ENCODE results near the gene POTEJ.
"Not testable (repeated sequence)": the region's sequence is repeated elsewhere in the genome, so short reads cannot be mapped to it uniquely, and the experiment has no call there.

POTEJ gene

DNA sequence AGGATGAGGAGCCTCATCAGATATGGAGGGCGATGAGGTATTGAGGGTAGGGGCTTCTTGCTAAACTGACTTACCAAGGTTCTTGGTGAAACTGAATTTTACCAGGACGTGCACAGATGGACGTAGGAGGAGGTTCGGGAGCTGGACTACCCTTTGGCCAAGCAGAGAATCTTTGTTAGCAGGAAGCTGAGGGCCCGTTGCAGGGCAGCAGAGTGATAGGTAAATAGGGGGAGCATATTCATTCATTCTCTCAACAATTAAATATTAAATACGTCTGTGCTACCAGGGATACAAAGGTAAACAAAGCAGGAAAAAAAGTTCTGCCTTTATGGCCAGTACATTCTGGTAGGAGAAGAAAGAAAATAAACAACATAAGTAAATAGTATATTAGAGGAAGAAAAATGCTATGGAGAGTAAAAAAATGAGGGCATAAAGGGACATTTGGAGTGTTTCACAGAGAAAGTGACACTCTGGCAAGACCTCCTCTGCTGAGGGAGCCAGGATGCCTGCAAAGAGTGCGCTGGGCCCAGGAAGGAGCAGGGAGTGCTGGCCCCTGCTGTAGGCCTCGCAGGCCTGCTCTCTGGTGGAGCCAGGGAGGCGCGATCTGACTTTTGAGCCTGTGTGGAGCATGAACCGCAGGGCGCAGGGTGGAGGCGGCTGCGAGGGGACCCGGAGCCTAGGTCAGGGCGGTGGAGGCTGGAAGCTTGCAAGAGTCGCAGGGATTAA is 2.8 kb upstream of the POTEJ start:
- not testable (repeated sequence) for DNase-seq

DNA sequence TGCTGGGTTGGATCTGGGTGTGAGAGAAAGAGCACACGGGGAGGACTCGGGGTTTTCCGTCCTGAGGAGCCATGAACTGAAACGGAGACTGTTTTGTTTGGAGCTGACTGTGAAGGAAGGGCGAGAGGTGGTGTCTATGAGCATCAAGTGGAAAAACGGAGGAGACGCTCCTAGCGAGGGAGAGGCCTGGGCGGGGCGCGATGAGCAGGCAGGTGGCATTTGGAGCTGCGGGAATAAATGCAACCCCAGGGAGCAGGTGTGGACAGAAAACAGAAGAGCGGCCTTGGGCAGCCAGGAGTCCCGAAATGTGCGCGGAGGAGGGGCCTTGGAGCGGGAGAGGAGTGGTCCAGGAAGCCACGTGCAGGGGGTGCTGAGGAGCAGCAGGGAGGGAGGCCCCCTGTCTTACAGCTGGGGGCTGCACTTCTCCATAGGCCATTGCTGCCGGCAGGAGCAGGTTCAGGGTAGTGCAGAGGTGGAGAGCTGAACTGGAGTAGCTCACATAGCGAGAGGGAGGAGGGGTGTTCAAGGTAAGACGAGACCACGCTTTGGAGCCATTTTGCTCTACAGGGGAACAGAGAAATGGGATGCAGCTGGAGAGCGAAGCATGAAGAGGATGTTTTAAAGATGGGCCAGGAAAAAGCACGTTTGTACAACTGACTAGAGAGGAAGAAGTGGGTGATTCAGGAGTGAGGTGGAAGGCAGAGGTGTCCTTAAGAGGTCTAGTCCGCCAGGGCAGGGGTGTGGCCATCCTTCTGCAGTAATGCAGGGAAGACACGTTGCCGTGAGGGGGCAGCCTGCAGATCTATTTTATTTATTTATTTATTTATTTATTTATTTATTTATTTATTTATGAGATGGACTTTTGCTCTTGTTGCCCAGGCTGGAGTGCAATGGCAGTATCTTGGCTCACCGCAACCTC is 2.0 kb upstream of the POTEJ start:
- not testable (repeated sequence) for DNase-seq

DNA sequence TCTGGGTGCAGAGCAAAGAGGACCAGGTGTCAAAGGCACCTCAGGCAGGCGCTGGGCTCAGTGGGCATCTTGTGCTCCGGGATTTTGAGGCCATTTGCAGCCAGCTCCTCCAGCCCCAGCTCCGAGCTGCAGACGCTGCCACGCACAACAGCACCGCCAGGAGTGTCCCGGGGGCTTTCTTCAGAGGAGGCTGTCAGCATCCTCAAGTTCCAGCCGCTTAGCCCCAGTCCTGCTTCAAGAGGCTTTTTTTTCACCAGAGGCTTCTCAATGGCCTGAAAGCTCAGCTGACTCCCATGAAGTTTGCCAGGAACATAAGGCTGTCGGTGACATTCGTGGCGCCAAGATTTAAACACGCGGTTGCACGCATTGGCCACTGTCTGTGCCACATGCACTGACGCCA is 754 bp upstream of the POTEJ start:
- not testable (repeated sequence) for DNase-seq

GRCh38 chr2:130628784-130629475 is 17.7 kb downstream of the POTEJ start:
- not testable (repeated sequence) for DNase-seq

DNA sequence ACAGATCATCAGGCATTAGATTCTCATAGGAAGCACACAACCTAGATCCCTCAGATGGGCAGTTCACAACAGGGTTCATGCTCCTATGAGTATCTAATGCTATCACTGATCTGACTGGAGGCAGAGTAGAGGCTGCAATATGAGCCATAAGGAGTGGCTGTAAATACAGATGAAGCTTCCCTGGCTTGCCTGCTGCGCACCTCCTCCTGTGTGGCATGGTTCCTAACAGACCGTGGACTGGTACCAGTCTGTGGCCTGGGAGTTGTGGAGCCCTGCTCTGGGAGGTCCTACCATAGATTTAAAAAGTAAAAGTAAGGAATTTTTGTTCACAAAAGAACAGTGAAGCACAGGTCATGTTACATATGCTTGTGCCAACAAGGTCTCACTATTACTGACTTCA is 27.7 kb downstream of the POTEJ start:
- not testable (repeated sequence) for DNase-seq

- DNase-seq: not testable (repeated sequence)
Observed at GRCh38 chr2:130641688-130642087, 30.4 kb downstream of the POTEJ start.

DNA sequence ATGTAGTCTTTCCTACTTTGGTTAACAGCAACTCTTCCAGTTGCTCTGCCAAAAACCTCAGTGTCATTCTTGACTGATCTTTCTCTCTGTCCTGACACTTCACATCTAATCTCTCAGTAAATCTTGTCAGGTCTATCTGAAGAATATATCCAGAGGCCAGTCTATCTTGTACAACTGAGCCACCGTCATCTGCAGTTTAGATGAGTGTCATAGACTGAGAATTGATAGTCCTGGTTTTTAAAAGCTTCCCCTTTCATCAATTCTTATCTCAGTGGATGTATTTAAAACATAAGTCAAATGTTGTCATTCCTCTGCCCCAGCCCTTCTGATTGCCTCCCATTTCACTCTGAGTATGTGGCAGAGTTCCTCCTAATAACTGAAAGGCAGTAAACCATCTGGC is 38.0 kb downstream of the POTEJ start:
- DNase-seq: not testable (repeated sequence)

DNA sequence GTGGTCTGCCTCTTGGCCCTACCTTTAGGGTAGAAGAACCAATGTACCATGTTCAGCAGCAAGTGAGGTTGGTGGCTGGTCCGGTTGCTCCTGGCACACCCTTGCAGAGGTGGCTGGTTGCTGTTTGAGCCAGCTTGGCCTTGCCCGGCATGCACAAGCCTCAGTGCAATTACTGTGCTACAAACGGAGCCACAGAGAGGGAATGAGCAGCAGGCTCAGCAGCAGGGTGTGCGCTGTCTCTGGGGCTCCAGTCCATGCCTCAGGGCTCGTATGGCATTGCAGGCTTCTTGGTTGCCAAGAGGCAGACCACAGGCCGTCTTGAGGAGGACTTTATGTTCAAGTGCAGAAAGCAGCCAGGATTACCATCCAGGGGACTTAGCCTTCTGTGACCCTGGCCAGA is 53.3 kb downstream of the POTEJ start:
- DNase-seq: not testable (repeated sequence)

DNA sequence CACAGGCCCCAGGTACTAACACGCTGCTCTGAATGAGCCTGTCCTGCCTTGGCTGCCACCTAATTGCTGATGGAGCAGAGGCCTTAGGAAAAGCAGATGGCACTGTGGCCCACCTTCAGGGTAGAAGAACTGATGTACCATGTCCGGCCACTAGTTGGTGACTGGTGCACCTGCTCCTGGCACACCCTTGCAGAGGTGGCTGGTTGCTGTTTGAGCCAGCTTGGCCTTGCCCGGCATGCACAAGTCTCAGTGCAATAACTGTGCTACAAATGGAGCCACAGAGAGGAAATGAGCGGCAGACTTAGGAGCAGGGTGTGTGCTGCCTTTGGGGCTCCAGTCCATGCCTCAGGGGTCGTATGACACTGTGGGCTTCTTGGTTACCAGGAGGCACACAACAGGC is 54.4 kb downstream of the POTEJ start:
- DNase-seq: not testable (repeated sequence)

DNA sequence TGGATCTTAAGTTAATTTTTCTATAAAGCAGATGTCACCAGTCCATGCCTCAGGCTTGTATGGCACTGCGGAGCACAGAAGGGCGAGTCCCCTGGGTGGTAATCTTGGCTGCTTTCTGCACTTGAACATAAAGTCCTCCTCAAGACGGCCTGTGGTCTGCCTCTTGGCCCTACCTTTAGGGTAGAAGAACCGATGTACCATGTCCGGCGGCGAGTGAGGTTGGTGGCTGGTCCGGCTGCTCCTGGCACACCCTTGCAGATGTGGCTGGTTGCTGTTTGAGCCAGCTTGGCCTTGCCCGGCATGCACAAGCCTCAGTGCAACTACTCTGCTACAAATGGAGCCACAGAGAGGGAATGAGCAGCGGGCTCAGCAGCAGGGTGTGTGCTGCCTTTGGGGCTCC is 56.3 kb downstream of the POTEJ start:
- not testable (repeated sequence) for DNase-seq

GRCh38 chr2:130670026-130670745 is 58.9 kb downstream of the POTEJ start:
- not testable (repeated sequence) for DNase-seq

- not testable (repeated sequence) for DNase-seq
Observed at GRCh38 chr2:130692041-130692770, 81.0 kb downstream of the POTEJ start.

GRCh38 chr2:130693474-130693873 is 82.2 kb downstream of the POTEJ start:
- not testable (repeated sequence) for DNase-seq

GRCh38 chr2:130703250-130703649 is 92.0 kb downstream of the POTEJ start:
- DNase-seq: not testable (repeated sequence)

All from cerebellar nuclear complex (tissue), 1 donor.